Spleen (tissue), 11 donors: ENCODE data around the gene MTMR3. TPM values are rescaled to one million over a fixed set of nuclear protein-coding genes. Genes with fewer than 3 reads are reported as not detected.

Source experiments
- DNase-seq: peaks from one replicate; pipeline ENCODE4 v3.0.0-alpha.2; 2020
- H3K27ac ChIP-seq, 8 donors: fragments of 200-600 bp; sonication (generic) in 7 of 8; 1 replicate in 4 of 8; 2 replicates in 4 of 8; pipeline versions ENCODE4 v1.5.0 to v1.8.0; 2016 to 2021; ENCODE audit warnings: inconsistent platforms in 4 of 8, mild to moderate bottlenecking in 4 of 8, moderate library complexity in 1 of 8
- H3K27me3 ChIP-seq, 7 donors: fragments of 200-600 bp; sonication (generic) in 6 of 7; replicated peaks in 1 of 7; 1 replicate in 4 of 7; 2 replicates in 3 of 7; pipeline versions ENCODE4 v1.5.0 to v1.8.0; 2016 to 2021; ENCODE audit warnings: inconsistent platforms in 3 of 7, mild to moderate bottlenecking in 1 of 7
- H3K36me3 ChIP-seq, 6 donors: fragments of 200-600 bp; sonication (generic) in 5 of 6; 1 replicate in 4 of 6; 2 replicates in 2 of 6; pipeline versions ENCODE4 v1.5.0 to v1.8.0; 2016 to 2021; ENCODE audit warnings: inconsistent platforms in 2 of 6
- H3K4me1 ChIP-seq, 6 donors: fragments of 200-600 bp; sonication (generic) in 5 of 6; 1 replicate in 3 of 6; 2 replicates in 3 of 6; pipeline versions ENCODE4 v1.5.0 to v1.8.0; 2016 to 2021; ENCODE audit warnings: inconsistent platforms in 3 of 6
- H3K4me3 ChIP-seq, 8 donors: fragments of 200-600 bp; sonication (generic) in 7 of 8; 1 replicate in 4 of 8; 2 replicates in 4 of 8; pipeline versions ENCODE4 v1.5.0 to v1.8.0; 2016 to 2021; ENCODE audit warnings: inconsistent platforms in 4 of 8, mild to moderate bottlenecking in 4 of 8, moderate library complexity in 2 of 8
- H3K9me3 ChIP-seq, 8 donors: fragments of 200-600 bp; sonication (generic) in 7 of 8; 1 replicate in 4 of 8; 2 replicates in 4 of 8; pipeline versions ENCODE4 v1.5.0 to v1.8.0; 2016 to 2021; ENCODE audit warnings: inconsistent platforms in 4 of 8
- POLR2A ChIP-seq, 3 donors: fragments of 450-650 bp; IDR thresholded peaks; one replicate each; pipeline ENCODE4 v1.5.1; 2017; ENCODE audit warnings: antibody characterized with exemption in 3 of 3, mild to moderate bottlenecking in 1 of 3
- POLR2AphosphoS5 ChIP-seq, 3 donors: sonication (generic); formaldehyde crosslinking; IDR thresholded peaks; one replicate each; pipeline ENCODE4 v1.5.1; 2017; ENCODE audit warnings: antibody characterized with exemption in 3 of 3
- WGBS, 5 donors: extraction: QIAGEN DNeasy Blood & Tissue Kit in 3 of 5; methylation state at CpG; one replicate each; pipeline versions ENCODE4 v1.1.5 to v1.1.7; 2013 to 2018; 5-methylcytosine and 5-hydroxymethylcytosine counted together
- intact Hi-C: fragments of 100-400 bp; cut with DNase I; formaldehyde crosslinking; loops from one replicate; pipeline ENCODE4 v1.15.0; 2023; ENCODE audit warnings: low total_unique reads
- polyA plus RNA-seq, 3 donors: library from polyadenylated mRNA; stranded (reverse); fragments of 200-250 nt; gene quantifications; one replicate each; pipeline ENCODE4 v1.2.1, GENCODE V29; 2013
- total RNA-seq, 7 donors: library from RNA; depleted of rRNA in 3 of 7; stranded (reverse); fragments of >200 nt in 3 of 7; fragmentation: NEBNext Ultra II Directional in 4 of 7; extraction: Animal tissue kit (Norgen Biotek cat#: 25700) in 4 of 7; gene quantifications; one replicate each; pipeline versions ENCODE4 v1.1.0 to v1.2.1, GENCODE V29; 2016 to 2021
- TF ChIP-seq, protein P1 (sequence below), 11 experiments: fragments of 200-600 bp in 7 of 11; fragments of 450-650 bp in 4 of 11; sonication (generic) in 4 of 11; IDR thresholded peaks in 8 of 11; conservative IDR thresholded peaks in 3 of 11; 1 replicate in 7 of 11; 2 replicates in 4 of 11; pipeline versions ENCODE4 v1.4.0 to v1.8.0; 2016 to 2021; ENCODE audit warnings: antibody characterized with exemption in 11 of 11, inconsistent platforms in 4 of 11, mild to moderate bottlenecking in 1 of 11
- donor health status: healthy with polysubstance abuse.
- donor health status: DM: no; HTN: no; CAD: no; lungs with moderate emphysema.
- donor health status: DM: no; HTN: no; CAD: no.
- donor health status: Bipolar disorder and iron deficiency.
- donor health status: healthy.
- donor health status: DM: no; HTN: no; CAD: no.
- donor health status: DM: yes; HTN: yes; CAD: no.

Gene MTMR3
- total and polyA plus RNA-seq, 10 donors = 5.3 to 137 (median 76.2) TPM

GRCh38 chr22:29925402-29925801 lies 42.4 kb downstream of the MTMR3 start:
- WGBS, 5 donors = 91 to 99% (median 95%) methylated on average over 3 of the region's 3 CpGs
- peaks cover 0 to 38% (median 10%) of the 10 kb centered on the region in 6 donors for H3K4me1 ChIP-seq
- H3K27me3 ChIP-seq = no peaks in the 10 kb centered on the region
- H3K36me3 ChIP-seq = no peaks in the 10 kb centered on the region
- no peak overlapping the region for H3K27ac ChIP-seq
- intact Hi-C loops = no loop called here
- H3K9me3 ChIP-seq = peaks cover 0 to 11% (median 0%) of the 10 kb centered on the region in 8 donors
- TF ChIP-seq, protein P1, sequence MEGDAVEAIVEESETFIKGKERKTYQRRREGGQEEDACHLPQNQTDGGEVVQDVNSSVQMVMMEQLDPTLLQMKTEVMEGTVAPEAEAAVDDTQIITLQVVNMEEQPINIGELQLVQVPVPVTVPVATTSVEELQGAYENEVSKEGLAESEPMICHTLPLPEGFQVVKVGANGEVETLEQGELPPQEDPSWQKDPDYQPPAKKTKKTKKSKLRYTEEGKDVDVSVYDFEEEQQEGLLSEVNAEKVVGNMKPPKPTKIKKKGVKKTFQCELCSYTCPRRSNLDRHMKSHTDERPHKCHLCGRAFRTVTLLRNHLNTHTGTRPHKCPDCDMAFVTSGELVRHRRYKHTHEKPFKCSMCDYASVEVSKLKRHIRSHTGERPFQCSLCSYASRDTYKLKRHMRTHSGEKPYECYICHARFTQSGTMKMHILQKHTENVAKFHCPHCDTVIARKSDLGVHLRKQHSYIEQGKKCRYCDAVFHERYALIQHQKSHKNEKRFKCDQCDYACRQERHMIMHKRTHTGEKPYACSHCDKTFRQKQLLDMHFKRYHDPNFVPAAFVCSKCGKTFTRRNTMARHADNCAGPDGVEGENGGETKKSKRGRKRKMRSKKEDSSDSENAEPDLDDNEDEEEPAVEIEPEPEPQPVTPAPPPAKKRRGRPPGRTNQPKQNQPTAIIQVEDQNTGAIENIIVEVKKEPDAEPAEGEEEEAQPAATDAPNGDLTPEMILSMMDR (IDR thresholded peaks at IDR 0.05 in 8 of 11, conservative IDR thresholded peaks at IDR 0.05 in 3 of 11) = no peak
- TF ChIP-seq POLR2A (IDR thresholded peaks at IDR 0.05) (no peak), POLR2AphosphoS5 (IDR thresholded peaks at IDR 0.05) (no peak)
- no peak overlapping the region for H3K4me3 ChIP-seq
- DNase-seq = no peak

GRCh38 chr22:29926057-29926456 lies 43.1 kb downstream of the MTMR3 start:
- 92 to 96% (median 94%) methylated on average over 4 of the region's 4 CpGs for WGBS, 5 donors
- DNase-seq = no peak
- no peaks in the 10 kb centered on the region for H3K36me3 ChIP-seq
- H3K27me3 ChIP-seq = no peaks in the 10 kb centered on the region
- H3K4me1 ChIP-seq = peaks cover 0 to 38% (median 14%) of the 10 kb centered on the region in 6 donors
- H3K9me3 ChIP-seq = peaks cover 0 to 11% (median 0%) of the 10 kb centered on the region in 8 donors
- no peak for TF ChIP-seq POLR2A (IDR thresholded peaks at IDR 0.05)
- TF ChIP-seq, protein P1 (IDR thresholded peaks at IDR 0.05 in 8 of 11, conservative IDR thresholded peaks at IDR 0.05 in 3 of 11) = no peak
- TF ChIP-seq POLR2AphosphoS5 (IDR thresholded peaks at IDR 0.05) = no peak
- no peak overlapping the region for H3K4me3 ChIP-seq
- intact Hi-C loops = no loop called here
- H3K27ac ChIP-seq = no peak overlapping the region

DNA sequence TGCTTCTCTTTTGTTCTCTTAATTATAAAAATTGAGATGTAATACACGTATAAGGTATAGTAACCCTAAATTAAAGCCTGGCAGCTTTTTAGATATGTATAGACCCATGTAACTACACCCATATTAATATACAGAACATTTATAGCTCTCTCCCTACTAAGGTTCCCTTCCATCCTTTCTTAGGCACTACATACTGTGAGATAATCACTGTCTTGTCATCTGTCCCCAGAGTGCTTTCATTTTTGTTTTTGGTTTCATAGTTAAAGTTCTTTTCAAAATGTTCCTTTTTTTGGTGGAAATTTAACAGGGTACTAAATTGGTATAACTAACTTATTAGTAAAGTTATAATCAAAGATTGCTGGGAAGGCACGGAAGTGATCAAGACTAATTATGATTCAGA lies 49.2 kb downstream of the MTMR3 start:
- 72 to 86% (median 83%) methylated on average over 2 of the region's 2 CpGs for WGBS, 5 donors
- Histone ChIP-seq H3K4me1 (peaks cover 7 to 76% (median 49%) of the 10 kb centered on the region in 6 donors), H3K36me3 (no peaks in the 10 kb centered on the region), H3K27me3 (no peaks in the 10 kb centered on the region), H3K9me3 (no peaks in the 10 kb centered on the region), H3K27ac (no peak overlapping the region), H3K4me3 (no peak overlapping the region)
- intact Hi-C loops = no loop called here
- no peak for DNase-seq
- TF ChIP-seq POLR2AphosphoS5 (IDR thresholded peaks at IDR 0.05) (no peak), POLR2A (IDR thresholded peaks at IDR 0.05) (no peak)
- TF ChIP-seq, protein P1 (IDR thresholded peaks at IDR 0.05 in 8 of 11, conservative IDR thresholded peaks at IDR 0.05 in 3 of 11) = no peak

DNA sequence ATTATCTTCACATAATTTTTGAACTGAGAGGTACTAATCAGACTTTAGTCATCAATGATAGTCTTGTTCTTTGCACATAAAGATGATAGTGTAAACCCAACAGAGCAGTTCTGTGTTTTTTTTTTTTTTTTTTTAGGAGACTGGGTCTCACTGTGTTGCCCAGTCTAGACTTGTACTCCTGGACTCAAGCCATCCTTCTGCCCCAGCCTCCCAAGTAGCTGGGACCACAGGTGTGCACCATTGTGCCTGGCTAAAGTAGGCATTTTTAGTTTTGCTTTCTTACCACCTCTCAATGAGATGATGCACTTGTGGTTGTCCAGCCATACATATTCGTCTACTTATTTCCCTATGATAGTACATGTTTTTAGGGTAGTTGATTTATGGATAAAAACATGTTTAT lies 50.6 kb downstream of the MTMR3 start:
- TF ChIP-seq POLR2AphosphoS5 (IDR thresholded peaks at IDR 0.05) (no peak), POLR2A (IDR thresholded peaks at IDR 0.05) (no peak)
- TF ChIP-seq, protein P1 (IDR thresholded peaks at IDR 0.05 in 8 of 11, conservative IDR thresholded peaks at IDR 0.05 in 3 of 11) = no peak
- 87 to 98% (median 94%) methylated on average over 1 of the region's 1 CpG for WGBS, 5 donors
- Histone ChIP-seq H3K27me3 (no peaks in the 10 kb centered on the region), H3K27ac (no peak overlapping the region), H3K4me1 (peaks cover 14 to 90% (median 64%) of the 10 kb centered on the region in 6 donors), H3K9me3 (no peaks in the 10 kb centered on the region), H3K4me3 (no peak overlapping the region), H3K36me3 (no peaks in the 10 kb centered on the region)
- intact Hi-C loops = no loop called here
- DNase-seq = no peak
